Esophagus squamous epithelium (tissue), 5 donors: Measurements from ENCODE around the gene REC114. TPM values are rescaled to one million over a fixed set of nuclear protein-coding genes. Genes with fewer than 3 reads are reported as not detected.

Experiments used
- DNase-seq: peaks from one replicate; lab custom pipeline; 2025; lab: John Stamatoyannopoulos, UW
- H3K27ac ChIP-seq, 4 donors: fragments of 200-600 bp; sonication (generic); one replicate each; pipeline ENCODE4 v1.5.1; 2016 to 2019; ENCODE audit warnings: mild to moderate bottlenecking in 1 of 4
- H3K27me3 ChIP-seq, 4 donors: fragments of 200-600 bp; sonication (generic); 1 replicate in 3 of 4; 2 replicates in 1 of 4; pipeline versions ENCODE4 v1.5.1 to v1.6.0; 2017 to 2021; ENCODE audit warnings: antibody characterized with exemption in 1 of 4
- H3K36me3 ChIP-seq, 3 donors: fragments of 200-600 bp; sonication (generic); one replicate each; pipeline ENCODE4 v1.5.1; 2016 to 2019
- H3K4me1 ChIP-seq, 3 donors: fragments of 200-600 bp; sonication (generic); one replicate each; pipeline ENCODE4 v1.5.1; 2017 to 2019
- H3K4me3 ChIP-seq, 4 donors: fragments of 200-600 bp; sonication (generic); 1 replicate in 3 of 4; 2 replicates in 1 of 4; pipeline ENCODE4 v1.5.1; 2016 to 2019; ENCODE audit warnings: mild to moderate bottlenecking in 2 of 4, moderate library complexity in 1 of 4
- H3K9me3 ChIP-seq, 3 donors: fragments of 200-600 bp; sonication (generic); one replicate each; pipeline ENCODE4 v1.5.1; 2016 to 2019
- CTCF ChIP-seq, 6 experiments: fragments of 450-650 bp in 4 of 6; fragments of 200-600 bp in 2 of 6; sonication (generic) in 2 of 6; IDR thresholded peaks; one replicate each; pipeline ENCODE4 v1.5.1; 2016 to 2019; ENCODE audit warnings: antibody characterized with exemption in 6 of 6, mild to moderate bottlenecking in 4 of 6, moderate library complexity in 4 of 6
- POLR2A ChIP-seq, 4 donors: fragments of 450-650 bp; IDR thresholded peaks; one replicate each; pipeline ENCODE4 v1.6.1; 2017; ENCODE audit warnings: antibody characterized with exemption in 4 of 4, mild to moderate bottlenecking in 4 of 4, moderate library complexity in 3 of 4
- WGBS, 2 donors: methylation state at CpG; one replicate each; pipeline ENCODE4 v1.1.5; 2018; 5-methylcytosine and 5-hydroxymethylcytosine counted together
- intact Hi-C: fragments of 100-400 bp; cut with DNase I; formaldehyde crosslinking; loops from one replicate; pipeline ENCODE4 v1.15.0; 2022
- total RNA-seq, 4 donors: library from RNA; depleted of rRNA; stranded (reverse); fragments of >200 nt; gene quantifications; one replicate each; pipeline ENCODE4 v1.1.0, GENCODE V29; 2016
- donor health status: DM: yes; HTN: yes; CAD: no.

REC114 gene
- total RNA-seq, 4 donors from 2014 or later = not detected

GRCh38 chr15:73474785-73475184 is 31.8 kb downstream of the REC114 start:
- Histone ChIP-seq H3K9me3 (no peaks in the 10 kb centered on the region), H3K4me1 (no peaks in the 10 kb centered on the region), H3K4me3 (no peak overlapping the region), H3K27me3 (peaks cover 0 to 24% (median 0%) of the 10 kb centered on the region in 4 donors), H3K27ac (no peak overlapping the region), H3K36me3 (no peaks in the 10 kb centered on the region)
- TF ChIP-seq POLR2A (IDR thresholded peaks at IDR 0.05) (no peak), CTCF (IDR thresholded peaks at IDR 0.05) (no peak)
- intact Hi-C loops = no loop called here
- 83 to 89% methylated on average over 5 of the region's 5 CpGs for WGBS, 2 donors
- no peak for DNase-seq

GRCh38 chr15:73476704-73477216 is 33.8 kb downstream of the REC114 start:
- no peak for DNase-seq
- WGBS, 2 donors = 81 to 83% methylated on average over 7 of the region's 7 CpGs

GRCh38 chr15:73480050-73480449 is 37.1 kb downstream of the REC114 start:
- intact Hi-C loops = no loop called here
- Histone ChIP-seq H3K27ac (no peak overlapping the region), H3K4me3 (no peak overlapping the region), H3K27me3 (peaks cover 0 to 9% (median 0%) of the 10 kb centered on the region in 4 donors), H3K4me1 (no peaks in the 10 kb centered on the region), H3K9me3 (no peaks in the 10 kb centered on the region), H3K36me3 (no peaks in the 10 kb centered on the region)
- DNase-seq = no peak
- WGBS, 2 donors = 65 to 71% methylated on average over 1 of the region's 1 CpG
- TF ChIP-seq POLR2A (IDR thresholded peaks at IDR 0.05) = no peak
- no peak for TF ChIP-seq CTCF (IDR thresholded peaks at IDR 0.05)

More at GRCh38 chr15:73476704-73477216, 33.8 kb downstream of the REC114 start:
- no peak overlapping the region for H3K27ac ChIP-seq
- TF ChIP-seq CTCF (IDR thresholded peaks at IDR 0.05) = no peak
- no peak for TF ChIP-seq POLR2A (IDR thresholded peaks at IDR 0.05)
- H3K9me3 ChIP-seq = no peaks in the 10 kb centered on the region
- H3K4me3 ChIP-seq = no peak overlapping the region
- peaks cover 0 to 19% (median 0%) of the 10 kb centered on the region in 4 donors for H3K27me3 ChIP-seq
- intact Hi-C loops = no loop called here
- H3K4me1 ChIP-seq = no peaks in the 10 kb centered on the region
- no peaks in the 10 kb centered on the region for H3K36me3 ChIP-seq

GRCh38 chr15:73482166-73482565 is 39.2 kb downstream of the REC114 start:
- DNase-seq = no peak
- H3K4me1 ChIP-seq = no peaks in the 10 kb centered on the region
- H3K27me3 ChIP-seq = peaks cover 0 to 13% (median 0%) of the 10 kb centered on the region in 4 donors
- intact Hi-C loops = no loop called here
- 39 to 52% methylated on average over 3 of the region's 3 CpGs for WGBS, 2 donors
- no peak overlapping the region for H3K27ac ChIP-seq
- no peak overlapping the region for H3K4me3 ChIP-seq
- no peaks in the 10 kb centered on the region for H3K36me3 ChIP-seq
- H3K9me3 ChIP-seq = no peaks in the 10 kb centered on the region
- TF ChIP-seq POLR2A (IDR thresholded peaks at IDR 0.05) (no peak), CTCF (IDR thresholded peaks at IDR 0.05) (no peak)

- Histone ChIP-seq H3K27ac (no peak overlapping the region), H3K9me3 (no peaks in the 10 kb centered on the region), H3K4me3 (no peak overlapping the region), H3K4me1 (no peaks in the 10 kb centered on the region), H3K36me3 (no peaks in the 10 kb centered on the region), H3K27me3 (peaks cover 0 to 10% (median 0%) of the 10 kb centered on the region in 4 donors)
- intact Hi-C loops = no loop called here
- WGBS, 2 donors = 45 to 70% methylated on average over 4 of the region's 4 CpGs
- TF ChIP-seq CTCF (IDR thresholded peaks at IDR 0.05) (no peak), POLR2A (IDR thresholded peaks at IDR 0.05) (no peak)
- DNase-seq = no peak
These were observed 40.1 kb downstream of the REC114 start for GRCh38 chr15:73483053-73483452.
